IMR-90 (cell line): Measurements from ENCODE around the gene DPP10. TPM values are rescaled to one million over a fixed set of nuclear protein-coding genes. Genes with fewer than 3 reads are reported as not detected.

Experiments
- ATAC-seq: fragments of 200-7000 bp; cut with Tn5 transposase; 2 replicates; pipeline ENCODE4 v1.9.1; 2020; ENCODE audit warnings: low read depth, mild to moderate bottlenecking, moderate library complexity
- BruUV-seq: library from RNA; stranded (reverse); fragments of 400-500 nt; replicated peaks from 2 replicates; lab custom pipeline; 2021; lab: Mats Ljungman, UMichigan
- CTCF ChIA-PET: fragments of 300-600 bp; formaldehyde crosslinking; extraction: SDS; loops from one replicate; lab custom pipeline; 2021; ENCODE audit warnings: antibody characterized with exemption; lab: Yijun Ruan, JAX
- POLR2A ChIA-PET: fragments of 300-600 bp; sonication (Branson Sonifier 250); formaldehyde crosslinking; loops from one replicate; lab custom pipeline; 2022; ENCODE audit warnings: antibody characterized with exemption; ENCODE audit not compliant: unreplicated experiment; lab: Charles Lee
- DNase-seq: peaks from one replicate; pipeline ENCODE4 v3.0.0; 2013
- H2AFZ ChIP-seq: replicated peaks from 2 replicates; pipeline ENCODE3; 2013; ENCODE audit warnings: low read length, mild to moderate bottlenecking; ENCODE audit not compliant: poor library complexity
- H2AK5ac ChIP-seq: 2 replicates; pipeline ENCODE4 v1.6.1; 2013; ENCODE audit warnings: low read depth, low read length, inconsistent platforms
- H2AK9ac ChIP-seq: replicated peaks from 2 replicates; pipeline ENCODE3; 2013; ENCODE audit warnings: mild to moderate bottlenecking, low read depth, low read length, moderate library complexity; ENCODE audit not compliant: poor library complexity
- H2BK120ac ChIP-seq: 2 replicates; pipeline ENCODE4 v1.6.1; 2013; ENCODE audit warnings: low read depth, low read length, inconsistent platforms
- H2BK15ac ChIP-seq: 3 replicates; pipeline ENCODE4 v1.6.1; 2013; ENCODE audit warnings: low read depth, low read length, inconsistent platforms
- H2BK20ac ChIP-seq: 2 replicates; pipeline ENCODE4 v1.6.1; 2013; ENCODE audit warnings: low read depth, mild to moderate bottlenecking, inconsistent platforms, low read length, moderate library complexity
- H2BK5ac ChIP-seq: 2 replicates; pipeline ENCODE4 v1.6.1; 2013; ENCODE audit warnings: mild to moderate bottlenecking, low read depth, low read length, inconsistent platforms; ENCODE audit not compliant: poor library complexity, severe bottlenecking
- H3K14ac ChIP-seq: replicated peaks from 2 replicates; pipeline ENCODE4 v1.6.1; 2013; ENCODE audit warnings: low read depth, low read length, inconsistent platforms
- H3K18ac ChIP-seq: 2 replicates; pipeline ENCODE4 v1.6.1; 2013; ENCODE audit warnings: low read depth, low read length, control low read depth
- H3K23ac ChIP-seq: 2 replicates; pipeline ENCODE4 v1.6.1; 2013; ENCODE audit warnings: low read depth, low read length, inconsistent platforms
- H3K27ac ChIP-seq: 2 replicates; pipeline ENCODE4 v1.5.1; 2013; ENCODE audit warnings: mild to moderate bottlenecking, control low read depth, low read length; ENCODE audit not compliant: insufficient read depth
- H3K27me3 ChIP-seq: 2 replicates; pipeline ENCODE4 v1.6.1; 2013; ENCODE audit warnings: low read length; ENCODE audit not compliant: control insufficient read depth, insufficient read depth
- H3K36me3 ChIP-seq: 2 replicates; pipeline ENCODE4 v1.6.1; 2013; ENCODE audit warnings: low read length, mixed read lengths; ENCODE audit not compliant: control insufficient read depth, insufficient read depth
- H3K4ac ChIP-seq: 2 replicates; pipeline ENCODE4 v1.6.1; 2013; ENCODE audit warnings: low read depth, low read length, inconsistent platforms
- H3K4me1 ChIP-seq: 2 replicates; pipeline ENCODE4 v1.6.1; 2013; ENCODE audit warnings: low read length, mixed read lengths; ENCODE audit not compliant: control insufficient read depth, insufficient read depth
- H3K4me2 ChIP-seq: 2 replicates; pipeline ENCODE4 v1.6.1; 2013; ENCODE audit warnings: low read depth, mild to moderate bottlenecking, control low read depth, low read length, moderate library complexity
- H3K4me3 ChIP-seq: 2 replicates; pipeline ENCODE4 v1.5.1; 2013; ENCODE audit warnings: low read depth, mild to moderate bottlenecking, control low read depth, low read length, moderate library complexity; ENCODE audit not compliant: insufficient read depth
- H3K56ac ChIP-seq: 2 replicates; pipeline ENCODE4 v1.6.1; 2013; ENCODE audit warnings: low read length, inconsistent platforms; ENCODE audit not compliant: insufficient read depth; ENCODE audit errors: extremely low read depth
- H3K79me1 ChIP-seq, 2 experiments: 2 replicates each; pipeline ENCODE4 v1.6.1; 2013; ENCODE audit warnings: low read length in 2 of 2, inconsistent platforms in 1 of 2, low read depth in 1 of 2
- H3K9ac ChIP-seq: 2 replicates; pipeline ENCODE4 v1.6.1; 2013; ENCODE audit warnings: low read depth, low read length, control low read depth
- H3K9me1 ChIP-seq: 2 replicates; pipeline ENCODE4 v1.6.1; 2013; ENCODE audit warnings: low read length, inconsistent platforms; ENCODE audit not compliant: insufficient read depth
- H3K9me3 ChIP-seq: 2 replicates; pipeline ENCODE4 v1.6.1; 2013; ENCODE audit warnings: low read length; ENCODE audit not compliant: control insufficient read depth, insufficient read depth
- H4K20me1 ChIP-seq: 2 replicates; pipeline ENCODE4 v1.6.1; 2013; ENCODE audit warnings: low read length, inconsistent platforms; ENCODE audit not compliant: insufficient read depth
- H4K5ac ChIP-seq: 2 replicates; pipeline ENCODE4 v1.6.1; 2013; ENCODE audit warnings: mild to moderate bottlenecking, low read depth, low read length, control low read depth
- H4K8ac ChIP-seq, 2 experiments: 2 replicates each; pipeline ENCODE4 v1.6.1; 2013; ENCODE audit warnings: low read depth in 2 of 2, low read length in 2 of 2, control low read depth in 1 of 2, inconsistent platforms in 1 of 2
- H4K91ac ChIP-seq: 2 replicates; pipeline ENCODE4 v1.6.1; 2013; ENCODE audit warnings: low read depth, low read length, inconsistent platforms; ENCODE audit not compliant: insufficient read depth
- BHLHE40 ChIP-seq: fragments of 150-350 bp; IDR thresholded peaks from 2 replicates; pipeline ENCODE4 v1.6.1; 2016; ENCODE audit warnings: mild to moderate bottlenecking, low read depth, low read length
- CEBPB ChIP-seq: IDR thresholded peaks from 2 replicates; pipeline ENCODE4 v1.6.1; 2012; ENCODE audit warnings: low read depth, low read length, improper control_type of control experiment
- CHD1 ChIP-seq: IDR thresholded peaks from 2 replicates; pipeline ENCODE4 v1.6.1; 2012; ENCODE audit warnings: low read depth, low read length, improper control_type of control experiment
- CTCF ChIP-seq: conservative IDR thresholded peaks from 2 replicates; pipeline ENCODE4 v1.5.1; 2012; ENCODE audit warnings: mild to moderate bottlenecking, low read depth, low read length, improper control_type of control experiment
- ELK1 ChIP-seq: fragments of 150-350 bp; IDR thresholded peaks from 2 replicates; pipeline ENCODE4 v1.6.1; 2016; ENCODE audit warnings: low read depth, mild to moderate bottlenecking, low read length, moderate library complexity, borderline replicate concordance
- FOS ChIP-seq: fragments of 150-350 bp; IDR thresholded peaks from 2 replicates; pipeline ENCODE4 v1.6.1; 2016; ENCODE audit warnings: low read depth, low read length
- MAFK ChIP-seq: IDR thresholded peaks from 2 replicates; pipeline ENCODE4 v1.6.1; 2012; ENCODE audit warnings: low read depth, low read length, improper control_type of control experiment
- MAZ ChIP-seq: IDR thresholded peaks from 2 replicates; pipeline ENCODE4 v1.6.1; 2012; ENCODE audit warnings: low read depth, mild to moderate bottlenecking, low read length, improper control_type of control experiment, moderate library complexity, borderline replicate concordance
- MXI1 ChIP-seq: IDR thresholded peaks from 2 replicates; pipeline ENCODE4 v1.6.1; 2012; ENCODE audit warnings: low read depth, mild to moderate bottlenecking, low read length, moderate library complexity, borderline replicate concordance
- NFE2L2 ChIP-seq: fragments of 150-350 bp; IDR thresholded peaks from 2 replicates; pipeline ENCODE4 v1.6.1; 2016; ENCODE audit warnings: low read depth, mild to moderate bottlenecking, low read length
- POLR2A ChIP-seq: IDR thresholded peaks from 2 replicates; pipeline ENCODE4 v1.6.1; 2012; ENCODE audit warnings: mild to moderate bottlenecking, low read depth, low read length
- RAD21 ChIP-seq: IDR thresholded peaks from 2 replicates; pipeline ENCODE4 v1.6.1; 2012; ENCODE audit warnings: low read length, improper control_type of control experiment
- RCOR1 ChIP-seq: IDR thresholded peaks from 2 replicates; pipeline ENCODE4 v1.6.1; 2012; ENCODE audit warnings: mild to moderate bottlenecking, low read length, improper control_type of control experiment; ENCODE audit not compliant: insufficient replicate concordance
- RFX5 ChIP-seq: IDR thresholded peaks from 2 replicates; pipeline ENCODE4 v1.8.0; 2012; ENCODE audit warnings: low read depth, mild to moderate bottlenecking, low read length, moderate library complexity
- SMC3 ChIP-seq: fragments of 150-350 bp; IDR thresholded peaks from 2 replicates; pipeline ENCODE4 v1.6.1; 2016; ENCODE audit warnings: low read depth, mild to moderate bottlenecking, antibody characterized with exemption, low read length, moderate library complexity
- USF2 ChIP-seq: fragments of 150-350 bp; IDR thresholded peaks from 2 replicates; pipeline ENCODE4 v1.6.1; 2017; ENCODE audit warnings: mild to moderate bottlenecking, antibody characterized with exemption, low read length, low read depth
- WGBS, 2 experiments: methylation state at CpG; one replicate each; pipeline versions ENCODE4 v1.1.5 to v1.1.7; 2013; ENCODE audit warnings: missing lambda C conversion rate in 2 of 2; ENCODE audit not compliant: insufficient read length in 1 of 2; ENCODE audit errors: extremely low coverage in 2 of 2; 5-methylcytosine and 5-hydroxymethylcytosine counted together
- dilution Hi-C: fragments of 300-500 bp; cut with HindIII; formaldehyde crosslinking; loops from one replicate; pipeline ENCODE4 v1.14.3; 2018; ENCODE audit warnings: low sequenced_read_pairs; ENCODE audit not compliant: unreplicated experiment
- in situ Hi-C: fragments of 300-500 bp; cut with MboI; formaldehyde crosslinking; loops from 3 replicates; pipeline ENCODE4 v1.14.3; 2019; ENCODE audit warnings: low sequenced_read_pairs, inconsistent platforms, mixed read lengths
- intact Hi-C: fragments of 100-400 bp; cut with micrococcal nuclease; formaldehyde crosslinking; loops from 2 replicates; pipeline ENCODE4 v1.10.0; 2022
- polyA plus RNA-seq, 3 experiments: library from polyadenylated mRNA; depleted of rRNA; stranded (reverse); fragments of >200 nt; gene quantifications; 2 replicates each; pipeline ENCODE4 v1.2.3, GENCODE V29; 2012; ENCODE audit warnings: low replicate concordance in 1 of 3
- total RNA-seq: library from RNA; depleted of rRNA; stranded (reverse); fragments of >200 nt; gene quantifications from 2 replicates; pipeline ENCODE4 v1.2.3, GENCODE V29; 2012

DPP10 gene
- total and polyA plus RNA-seq, 2 of the 4 experiments (the other 2 are of a cell fraction) = not detected

- intact Hi-C loops = no loop called here
- in situ Hi-C loops = no loop called here
- ATAC-seq = no peak
Measured at GRCh38 chr2:115327061-115327460, 884.6 kb downstream of the DPP10 start.

More at GRCh38 chr2:115327061-115327460, 884.6 kb downstream of the DPP10 start:
- Histone ChIP-seq H3K56ac (no peak overlapping the region), H3K27me3 (no peaks in the 10 kb centered on the region), H3K9ac (no peak overlapping the region), H3K18ac (no peak overlapping the region), H3K36me3 (no peaks in the 10 kb centered on the region), H2AK5ac (no peak overlapping the region), H3K9me1 (no peaks in the 10 kb centered on the region), H3K27ac (no peak overlapping the region), H3K4me1 (no peaks in the 10 kb centered on the region), H3K9me3 (no peaks in the 10 kb centered on the region), H3K4me3 (no peak overlapping the region), H4K5ac (no peak overlapping the region), H2BK15ac (no peak overlapping the region), H3K79me1 (no peaks in the 10 kb centered on the region), H3K23ac (no peak overlapping the region), H2AFZ (no peak overlapping the region), H2BK120ac (no peak overlapping the region), H3K4me2 (no peak overlapping the region), H3K4ac (no peak overlapping the region), H2BK5ac (no peak overlapping the region), H4K91ac (no peak overlapping the region), H2BK20ac (no peak overlapping the region), H4K8ac (no peak overlapping the region), H2AK9ac (no peak overlapping the region), H4K20me1 (no peaks in the 10 kb centered on the region), H3K14ac (no peak overlapping the region)
- ChIA-PET POLR2A (interaction anchor here (0.5 kb wide), 1 partner anchor 1087 kb away, joined by 10 read pairs; no protein-coding TSS in a partner anchor), CTCF (no interaction called here)
- dilution Hi-C loops = no loop called here
- TF ChIP-seq CTCF (no peak), POLR2A (no peak), FOS (no peak), MAFK (no peak), RFX5 (no peak), CHD1 (no peak), RCOR1 (no peak), SMC3 (no peak), RAD21 (no peak), MXI1 (no peak), BHLHE40 (no peak), USF2 (no peak), MAZ (no peak), NFE2L2 (no peak), CEBPB (no peak), ELK1 (no peak)
- no CpG with 5 or more reads among the region's 1 CpG for WGBS, 2 experiments
- BruUV-seq = no TSS peak
- DNase-seq = no peak
